Cardiac muscle cell (in vitro differentiated cells and primary cell): Measurements from ENCODE around the gene ZBTB39. TPM values are rescaled to one million over a fixed set of nuclear protein-coding genes. Genes with fewer than 3 reads are reported as not detected.
A peak's percentile ranks its signal among the peaks of the same experiment; 100 is the strongest.

Experiments
- DNase-seq, 2 donors: peaks; one replicate each; pipeline versions ENCODE4 v3.0.0 to v3.0.0-alpha.2; 2010 to 2017; ENCODE audit warnings: low read depth in 1 of 2, low spot score in 1 of 2
- H3K27ac ChIP-seq: fragments of 200-600 bp; sonication (generic); 2 replicates; pipeline ENCODE4 v1.5.1; 2016
- H3K27me3 ChIP-seq: fragments of 200-600 bp; sonication (generic); 2 replicates; pipeline ENCODE4 v1.6.0; 2016; ENCODE audit warnings: control low read depth
- H3K36me3 ChIP-seq: fragments of 200-600 bp; sonication (generic); 2 replicates; pipeline ENCODE4 v1.5.1; 2016; ENCODE audit warnings: control low read depth
- H3K4me1 ChIP-seq: fragments of 200-600 bp; sonication (generic); 2 replicates; pipeline ENCODE4 v1.8.1; 2017; ENCODE audit warnings: low read depth, mild to moderate bottlenecking, mixed run types
- H3K4me3 ChIP-seq: fragments of 200-600 bp; sonication (generic); 2 replicates; pipeline ENCODE4 v1.5.1; 2016; ENCODE audit warnings: mild to moderate bottlenecking
- H3K9me3 ChIP-seq: fragments of 200-600 bp; sonication (generic); 2 replicates; pipeline ENCODE4 v1.5.1; 2017; ENCODE audit warnings: low read depth, mild to moderate bottlenecking, control low read depth
- CTCF ChIP-seq: IDR thresholded peaks from 2 replicates; pipeline ENCODE4 v1.5.1; 2012; ENCODE audit warnings: low read depth, mild to moderate bottlenecking, low read length
- polyA plus RNA-seq: library from polyadenylated mRNA; unstranded; fragments of >200 nt; fragmentation: Nextera tagmentation; extraction: Ambion mirVana; gene quantifications from 2 replicates; pipeline ENCODE4 v1.2.1, GENCODE V29; 2016
- total RNA-seq: library from RNA; depleted of rRNA; stranded (reverse); fragments of >200 nt; gene quantifications from 2 replicates; pipeline ENCODE4 v1.2.3, GENCODE V29; 2016

The ZBTB39 gene
- total and polyA plus RNA-seq, 2 experiments from 2014 or later: 8.8 to 17.9 TPM

GRCh38 chr12:57010627-57011247 is 4.4 kb upstream of the ZBTB39 start:
- no peak for TF ChIP-seq CTCF
- Histone ChIP-seq H3K9me3 (no peaks in the 10 kb centered on the region), H3K4me3 (no peak overlapping the region)

GRCh38 chr12:57009949-57010626 is 3.7 kb upstream of the ZBTB39 start:
- DNase-seq: no peak
- Histone ChIP-seq H3K27ac (no peak overlapping the region), H3K4me1 (peaks cover 16% of the 10 kb centered on the region), H3K9me3 (no peaks in the 10 kb centered on the region), H3K4me3 (no peak overlapping the region), H3K27me3 (no peaks in the 10 kb centered on the region), H3K36me3 (no peaks in the 10 kb centered on the region)
- TF ChIP-seq CTCF: no peak

More at GRCh38 chr12:57010627-57011247, 4.4 kb upstream of the ZBTB39 start:
- Histone ChIP-seq H3K27me3 (no peaks in the 10 kb centered on the region), H3K4me1 (peaks cover 11% of the 10 kb centered on the region), H3K36me3 (no peaks in the 10 kb centered on the region), H3K27ac (no peak overlapping the region)
- no peak for DNase-seq

GRCh38 chr12:57008178-57008577 is 1.8 kb upstream of the ZBTB39 start:
- H3K4me3 ChIP-seq: no peak overlapping the region
- peaks cover 5% of the 10 kb centered on the region for H3K36me3 ChIP-seq
- H3K9me3 ChIP-seq: no peaks in the 10 kb centered on the region
- H3K27ac ChIP-seq: peak overlapping the region; percentile 85
- DNase-seq: peak; percentile 74 to 81
- H3K4me1 ChIP-seq: peaks cover 16% of the 10 kb centered on the region
- peak; percentile 73 for TF ChIP-seq CTCF
- H3K27me3 ChIP-seq: no peaks in the 10 kb centered on the region

GRCh38 chr12:57006809-57007475 is 596 bp upstream of the ZBTB39 start:
- H3K36me3 ChIP-seq: peaks cover 9% of the 10 kb centered on the region
- H3K27ac ChIP-seq: no peak overlapping the region
- TF ChIP-seq CTCF: no peak
- no peak for DNase-seq
- peaks cover 16% of the 10 kb centered on the region for H3K4me1 ChIP-seq
- H3K27me3 ChIP-seq: no peaks in the 10 kb centered on the region
- no peak overlapping the region for H3K4me3 ChIP-seq
- H3K9me3 ChIP-seq: no peaks in the 10 kb centered on the region

GRCh38 chr12:57004651-57005050 is 1.7 kb downstream of the ZBTB39 start:
- Histone ChIP-seq H3K27me3 (no peaks in the 10 kb centered on the region), H3K4me3 (no peak overlapping the region), H3K27ac (no peak overlapping the region), H3K4me1 (peaks cover 20% of the 10 kb centered on the region), H3K36me3 (peaks cover 16% of the 10 kb centered on the region), H3K9me3 (no peaks in the 10 kb centered on the region)
- TF ChIP-seq CTCF: no peak
- DNase-seq: no peak
